SK-N-SH (cell line): ENCODE measurements around the gene SAG. TPM values are rescaled to one million over a fixed set of nuclear protein-coding genes. Genes with fewer than 3 reads are reported as not detected.

Experiments
- CTCF ChIA-PET: fragments of 300-600, 350-600 bp; formaldehyde crosslinking; extraction: SDS; loops from one replicate; lab custom pipeline; 2021; lab: Yijun Ruan, JAX
- POLR2A ChIA-PET: fragments of 350-600 bp; sonication (Branson Sonifier 250); formaldehyde crosslinking; extraction: SDS; loops from one replicate; lab custom pipeline; 2020; ENCODE audit warnings: antibody characterized with exemption, inconsistent platforms; lab: Yijun Ruan, JAX
- DNase-seq: peaks from one replicate; pipeline ENCODE4 v3.0.0; 2012
- H2AFZ ChIP-seq: fragments of 200-600 bp; sonication (generic); 2 replicates; pipeline ENCODE4 v1.8.1; 2016; ENCODE audit warnings: antibody characterized with exemption, mild to moderate bottlenecking, low read depth
- H3F3A ChIP-seq: fragments of 200-600 bp; sonication (generic); replicated peaks from 2 replicates; pipeline ENCODE3; 2016; ENCODE audit warnings: antibody characterized with exemption, mild to moderate bottlenecking; ENCODE audit not compliant: insufficient read depth
- H3K27ac ChIP-seq, 2 experiments: fragments of 200-500 bp in 1 of 2; fragments of 200-600 bp in 1 of 2; sonication (Bioruptor generic) in 1 of 2; sonication (generic), shearing (Covaris generic) in 1 of 2; 2 replicates each; pipeline versions ENCODE4 v1.5.1 to v1.6.1; 2014 to 2016; ENCODE audit warnings: low read depth in 2 of 2, inconsistent platforms in 1 of 2, low read length in 1 of 2, mild to moderate bottlenecking in 1 of 2, mixed read lengths in 1 of 2
- H3K27me3 ChIP-seq: fragments of 200-600 bp; sonication (generic), shearing (Covaris generic); 2 replicates; pipeline ENCODE4 v1.6.1; 2016; ENCODE audit warnings: mixed run types; ENCODE audit not compliant: insufficient read depth
- H3K36me3 ChIP-seq, 2 experiments: fragments of 200-500 bp in 1 of 2; fragments of 200-600 bp in 1 of 2; sonication (Bioruptor generic) in 1 of 2; sonication (generic) in 1 of 2; replicated peaks in 1 of 2; 2 replicates each; pipeline versions ENCODE3 to v1.5.1; 2014 to 2016; ENCODE audit warnings: low read length in 1 of 2, mild to moderate bottlenecking in 1 of 2; ENCODE audit not compliant: insufficient read depth in 2 of 2, control insufficient read depth in 1 of 2
- H3K4me1 ChIP-seq, 2 experiments: fragments of 200-500 bp in 1 of 2; fragments of 200-600 bp in 1 of 2; sonication (Bioruptor generic) in 1 of 2; sonication (generic), shearing (Covaris generic) in 1 of 2; 2 replicates each; pipeline versions ENCODE4 v1.5.1 to v1.6.1; 2014 to 2016; ENCODE audit warnings: low read depth in 1 of 2, low read length in 1 of 2, mixed run types in 1 of 2; ENCODE audit not compliant: insufficient read depth in 2 of 2, control insufficient read depth in 1 of 2
- H3K4me2 ChIP-seq: fragments of 200-600 bp; sonication (generic), shearing (Covaris generic); 2 replicates; pipeline ENCODE4 v1.6.1; 2017; ENCODE audit warnings: mixed run types
- H3K4me3 ChIP-seq, 2 experiments: fragments of 200-500 bp in 1 of 2; fragments of 200-600 bp in 1 of 2; sonication (Bioruptor generic) in 1 of 2; sonication (generic), shearing (Covaris generic) in 1 of 2; 2 replicates each; pipeline versions ENCODE4 v1.5.1 to v1.8.1; 2014 to 2016; ENCODE audit warnings: low read depth in 2 of 2, inconsistent platforms in 1 of 2, low read length in 1 of 2, mild to moderate bottlenecking in 1 of 2, mixed read lengths in 1 of 2, moderate library complexity in 1 of 2
- H3K79me2 ChIP-seq: fragments of 200-600 bp; sonication (generic); 2 replicates; pipeline ENCODE4 v1.8.1; 2017; ENCODE audit warnings: mild to moderate bottlenecking; ENCODE audit not compliant: insufficient read depth
- H3K9ac ChIP-seq: fragments of 200-600 bp; sonication (generic); 2 replicates; pipeline ENCODE4 v1.6.1; 2017; ENCODE audit warnings: mixed run types
- H3K9me2 ChIP-seq: fragments of 200-600 bp; sonication (generic); 2 replicates; pipeline ENCODE4 v1.6.1; 2017; ENCODE audit warnings: mixed run types
- H3K9me3 ChIP-seq: fragments of 200-600 bp; sonication (generic); 2 replicates; pipeline ENCODE4 v1.6.1; 2017; ENCODE audit warnings: mixed run types, mild to moderate bottlenecking, moderate library complexity
- H4K20me1 ChIP-seq: fragments of 200-600 bp; sonication (generic); 2 replicates; pipeline ENCODE4 v1.6.1; 2017; ENCODE audit warnings: mild to moderate bottlenecking, mixed run types; ENCODE audit not compliant: insufficient read depth
- ELF1 ChIP-seq: IDR thresholded peaks from 2 replicates; pipeline ENCODE4 v1.4.0; 2012
- FOSL2 ChIP-seq: IDR thresholded peaks from 2 replicates; pipeline ENCODE4 v1.4.0; 2012; ENCODE audit warnings: low read depth, mild to moderate bottlenecking, moderate library complexity, borderline replicate concordance
- GATA2 ChIP-seq: sonication (generic); formaldehyde crosslinking; IDR thresholded peaks from 2 replicates; pipeline ENCODE4 v1.5.0; 2020; ENCODE audit warnings: mild to moderate bottlenecking, missing genetic modification reagents
- IRF3 ChIP-seq: fragments of 150-350 bp; IDR thresholded peaks from 2 replicates; pipeline ENCODE4 v1.6.1; 2016; ENCODE audit warnings: mild to moderate bottlenecking, low read depth, low read length
- NFIC ChIP-seq: IDR thresholded peaks from 2 replicates; pipeline ENCODE4 v1.4.0; 2012; ENCODE audit warnings: borderline replicate concordance
- PBX3 ChIP-seq: IDR thresholded peaks from 2 replicates; pipeline ENCODE4; 2012
- RAD21 ChIP-seq: IDR thresholded peaks from 2 replicates; pipeline ENCODE4 v1.6.1; 2012; ENCODE audit warnings: mild to moderate bottlenecking, low read length
- REST ChIP-seq: IDR thresholded peaks from 2 replicates; pipeline ENCODE4 v1.6.1; 2012; ENCODE audit warnings: mild to moderate bottlenecking, low read depth, low read length, moderate library complexity
- USF1 ChIP-seq: IDR thresholded peaks from 2 replicates; pipeline ENCODE4 v1.4.0; 2012; ENCODE audit warnings: low read depth, borderline replicate concordance
- USF2 ChIP-seq: fragments of 150-350 bp; IDR thresholded peaks from 2 replicates; pipeline ENCODE4 v1.6.1; 2017; ENCODE audit warnings: antibody characterized with exemption, low read length, low read depth, borderline replicate concordance
- YY1 ChIP-seq: IDR thresholded peaks from 2 replicates; pipeline ENCODE4 v1.4.0; 2012; ENCODE audit warnings: low read depth, mild to moderate bottlenecking
- ZBTB33 ChIP-seq: IDR thresholded peaks from 2 replicates; pipeline ENCODE4 v1.4.0; 2012; ENCODE audit warnings: low read depth, borderline replicate concordance
- WGBS: methylation state at CpG from one replicate; pipeline ENCODE4 v1.1.6; 2017; ENCODE audit warnings: low lambda C conversion rate; 5-methylcytosine and 5-hydroxymethylcytosine counted together
- polyA plus RNA-seq, 3 experiments: library from polyadenylated mRNA; depleted of rRNA; stranded (reverse); fragments of >200 nt; gene quantifications; 2 replicates each; pipeline ENCODE4 v1.2.3, GENCODE V29; 2012

Gene SAG
- polyA plus RNA-seq, 1 of the 3 experiments (the other 2 are of a cell fraction): not detected

GRCh38 chr2:233266481-233266880 lies 41.1 kb upstream of the SAG start (continued):
- TF ChIP-seq IRF3 (no peak), ZBTB33 (no peak)

- no peaks in the 10 kb centered on the region for H3K27me3 ChIP-seq
- no peak overlapping the region for H3K4me2 ChIP-seq
- no peaks in the 10 kb centered on the region for H3K9me2 ChIP-seq
- TF ChIP-seq GATA2 (CRISPR knock-in tag) (no peak), NFIC (no peak), FOSL2 (no peak), REST (no peak), USF1 (no peak), ELF1 (no peak), PBX3 (no peak), USF2 (no peak), YY1 (no peak), RAD21 (no peak)
- H3K36me3 ChIP-seq: peaks cover 86 to 89% of the 10 kb centered on the region in 2 experiments
- no peaks in the 10 kb centered on the region for H3K9me3 ChIP-seq
- H2AFZ ChIP-seq: no peak overlapping the region
- WGBS: 96% methylated on average over 6 of the region's 6 CpGs
- no peaks in the 10 kb centered on the region for H3K4me1 ChIP-seq
- no peaks in the 10 kb centered on the region for H3F3A ChIP-seq
- CTCF ChIA-PET: no interaction called here
- DNase-seq: no peak
- H3K27ac ChIP-seq: no peak overlapping the region
- H3K79me2 ChIP-seq: peaks cover 2% of the 10 kb centered on the region
- no peak overlapping the region for H3K9ac ChIP-seq
- POLR2A ChIA-PET: no interaction called here
- H3K4me3 ChIP-seq: no peak overlapping the region
- no peaks in the 10 kb centered on the region for H4K20me1 ChIP-seq
These were observed 39.9 kb upstream of the SAG start for GRCh38 chr2:233267516-233268245.
